ENCODE data around the gene ARL5B.

Gene ARL5B

GRCh38 chr10:18718991-18719390 lies 59.8 kb downstream of the ARL5B start:
- DNase-seq, result no peak

GRCh38 chr10:18719811-18720210 lies 60.6 kb downstream of the ARL5B start:
- DNase-seq, result no peak

DNA sequence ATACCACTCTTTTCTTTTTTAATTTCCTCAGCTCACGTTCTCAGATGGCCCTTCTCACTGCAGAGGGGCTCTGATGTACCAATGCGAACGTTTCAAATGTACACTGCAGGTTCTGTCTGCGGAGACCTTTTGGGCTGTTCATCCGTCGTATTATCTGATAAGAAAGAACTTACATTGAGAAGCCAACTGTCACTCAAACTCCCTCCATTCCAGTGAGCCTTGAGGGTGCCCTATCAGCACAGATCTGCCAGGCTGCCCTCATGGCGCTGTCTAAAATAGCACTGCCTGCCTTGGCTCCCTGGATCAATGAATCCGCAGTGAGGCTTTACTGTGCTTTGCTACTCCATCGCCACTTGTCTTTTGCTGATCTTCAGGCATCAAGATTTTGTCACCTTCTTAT lies 61.8 kb downstream of the ARL5B start:
- DNase-seq, result no peak

- DNase-seq, result no peak
Observed at GRCh38 chr10:18723801-18724200, 64.6 kb downstream of the ARL5B start.
